NT2/D1 (cell line): ENCODE data around the gene TMEM223.
"Not testable (repeated sequence)": the region's sequence is repeated elsewhere in the genome, so short reads cannot be mapped to it uniquely, and the experiment has no call there.

Experiments used
- DNase-seq: peaks from one replicate; pipeline ENCODE4 v3.0.0-alpha.2; 2011; ENCODE audit warnings: low read depth, low spot score
- H3K27me3 ChIP-seq: 2 replicates; pipeline ENCODE4 v1.6.0; 2011; ENCODE audit warnings: mild to moderate bottlenecking; ENCODE audit not compliant: insufficient read length, insufficient read depth
- H3K36me3 ChIP-seq: 2 replicates; pipeline ENCODE4 v1.6.1; 2011; ENCODE audit warnings: mild to moderate bottlenecking, low read length, mixed read lengths; ENCODE audit not compliant: insufficient read depth, insufficient read length
- H3K4me1 ChIP-seq: 2 replicates; pipeline ENCODE4 v1.5.1; 2011; ENCODE audit not compliant: insufficient read depth, insufficient read length
- H3K4me3 ChIP-seq: 2 replicates; pipeline ENCODE4 v1.5.1; 2011; ENCODE audit warnings: low read depth; ENCODE audit not compliant: insufficient read length
- H3K9ac ChIP-seq: 2 replicates; pipeline ENCODE4 v1.6.0; 2011; ENCODE audit warnings: low read depth; ENCODE audit not compliant: insufficient read length
- H3K9me3 ChIP-seq: 2 replicates; pipeline ENCODE4 v1.5.1; 2011; ENCODE audit warnings: mild to moderate bottlenecking, low read length; ENCODE audit not compliant: insufficient read depth
- SUZ12 ChIP-seq: IDR thresholded peaks from 2 replicates; pipeline ENCODE4 v1.6.1; 2011; ENCODE audit not compliant: insufficient read length, insufficient read depth; ENCODE audit errors: extremely low read depth
- YY1 ChIP-seq: IDR thresholded peaks from 2 replicates; pipeline ENCODE4 v1.6.1; 2011; ENCODE audit not compliant: insufficient read length, insufficient read depth
- ZNF274 ChIP-seq: IDR thresholded peaks from 2 replicates; pipeline ENCODE4 v1.6.1; 2011; ENCODE audit warnings: mild to moderate bottlenecking, low read depth, low read length

Gene TMEM223

GRCh38 chr11:62791501-62792201, at the start of gene TMEM223:
Gene TMEM223 (minus strand): TSS chr11:62792006. CDS start chr11:62791994, 12 bp downstream.
- H3K9ac ChIP-seq: peak within 1 kb of the TSS; percentile 99
- H3K36me3 ChIP-seq: peaks cover 74% of the 10 kb centered on the region
- H3K4me3 ChIP-seq: peak within 1 kb of the TSS; percentile 98
- no peak for TF ChIP-seq ZNF274
- peak; percentile 66 for TF ChIP-seq YY1
- TF ChIP-seq SUZ12: no peak
- peaks cover 3% of the 10 kb centered on the region for H3K4me1 ChIP-seq
- no peaks in the 10 kb centered on the region for H3K9me3 ChIP-seq
- H3K27me3 ChIP-seq: no peaks in the 10 kb centered on the region
- peak; percentile 74 for DNase-seq

GRCh38 chr11:62840721-62841360, 49.0 kb upstream of the TMEM223 start:
- Histone ChIP-seq H3K9ac (peak overlapping the region; percentile 99), H3K36me3 (peaks cover 28% of the 10 kb centered on the region), H3K4me3 (peak overlapping the region; percentile 41)
- DNase-seq, H3K9me3 ChIP-seq, H3K27me3 ChIP-seq, H3K4me1 ChIP-seq: not testable (repeated sequence)

- peak within 1 kb of the TSS; percentile 98 for H3K4me3 ChIP-seq
- peak within 1 kb of the TSS; percentile 99 for H3K9ac ChIP-seq
- H3K27me3 ChIP-seq: no peaks in the 10 kb centered on the region
- peak; percentile 86 for DNase-seq
- TF ChIP-seq ZNF274: no peak
- TF ChIP-seq YY1: peak; percentile 93
- H3K4me1 ChIP-seq: peaks cover 7% of the 10 kb centered on the region
- peaks cover 43% of the 10 kb centered on the region for H3K36me3 ChIP-seq
- no peaks in the 10 kb centered on the region for H3K9me3 ChIP-seq
These were observed 47.5 kb upstream of the TMEM223 start, which contains the start of gene WDR74 for GRCh38 chr11:62839050-62839945. Gene WDR74 (minus strand): TSS chr11:62839590. CDS start chr11:62839570, 20 bp downstream.

GRCh38 chr11:62835336-62835735, 43.5 kb upstream of the TMEM223 start:
- H3K27me3 ChIP-seq: no peaks in the 10 kb centered on the region
- TF ChIP-seq SUZ12: no peak
- no peak for TF ChIP-seq YY1
- TF ChIP-seq ZNF274: no peak
- no peak overlapping the region for H3K9ac ChIP-seq
- H3K4me3 ChIP-seq: no peak overlapping the region
- peaks cover 7% of the 10 kb centered on the region for H3K4me1 ChIP-seq
- no peaks in the 10 kb centered on the region for H3K9me3 ChIP-seq
- peaks cover 64% of the 10 kb centered on the region for H3K36me3 ChIP-seq
- no peak for DNase-seq

GRCh38 chr11:62832336-62833234, 40.8 kb upstream of the TMEM223 start, which contains the start of gene TEX54:
Gene TEX54 (minus strand): TSS chr11:62832841.
- peak within 1 kb of the TSS; percentile 96 for H3K9ac ChIP-seq
- peaks cover 67% of the 10 kb centered on the region for H3K36me3 ChIP-seq
- peak within 1 kb of the TSS; percentile 93 for H3K4me3 ChIP-seq
- peaks cover 8% of the 10 kb centered on the region for H3K4me1 ChIP-seq
- no peaks in the 10 kb centered on the region for H3K9me3 ChIP-seq
- TF ChIP-seq YY1: no peak
- TF ChIP-seq ZNF274: no peak
- TF ChIP-seq SUZ12: no peak
- DNase-seq: no peak
- H3K27me3 ChIP-seq: no peaks in the 10 kb centered on the region

- peak within 1 kb of the TSS; percentile 93 for H3K4me3 ChIP-seq
- H3K9ac ChIP-seq: peak within 1 kb of the TSS; percentile 96
- H3K27me3 ChIP-seq: no peaks in the 10 kb centered on the region
- H3K36me3 ChIP-seq: peaks cover 68% of the 10 kb centered on the region
- TF ChIP-seq SUZ12: no peak
- peak; percentile 99 for DNase-seq
- peaks cover 7% of the 10 kb centered on the region for H3K4me1 ChIP-seq
- no peaks in the 10 kb centered on the region for H3K9me3 ChIP-seq
These were observed 39.9 kb upstream of the TMEM223 start, which contains the start of gene STX5 for GRCh38 chr11:62831520-62832335. Gene STX5 (minus strand): TSS chr11:62832051. CDS start chr11:62831243, 808 bp downstream.
